ENCODE data around the gene P3H2.

DNA sequence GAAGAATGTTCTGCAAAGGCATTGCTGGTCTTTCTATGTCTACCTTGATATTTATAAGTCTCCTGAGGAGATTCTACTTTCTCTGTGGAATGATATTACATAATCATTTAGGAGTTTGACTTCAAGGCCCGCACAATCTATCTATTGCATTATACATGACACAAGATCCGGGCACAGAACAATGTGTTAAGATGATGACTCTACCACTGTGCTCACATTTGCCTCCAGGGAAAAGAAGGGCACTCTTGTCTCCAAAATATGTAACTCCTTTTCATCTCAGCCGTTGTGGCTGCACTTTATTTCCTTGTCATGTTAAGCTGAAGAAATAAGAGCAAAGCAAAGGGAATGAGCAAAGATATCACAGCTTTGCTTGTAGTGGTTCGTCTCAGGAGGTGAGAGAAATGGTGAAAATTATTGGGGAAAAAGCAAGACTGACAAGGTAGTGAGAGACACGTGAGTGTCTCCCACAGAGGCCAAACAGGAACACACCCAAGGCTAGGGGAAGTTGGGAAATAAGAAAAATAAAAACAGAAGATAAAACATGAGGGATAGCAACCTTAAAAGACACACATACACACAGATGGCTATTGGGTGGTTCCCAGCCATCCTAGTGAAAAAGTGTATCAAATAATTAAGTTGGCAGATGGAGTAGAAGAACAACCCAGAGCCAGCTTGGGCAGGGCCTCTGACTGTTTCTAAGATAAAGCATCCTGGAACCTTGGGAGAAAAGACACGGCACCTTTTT lies 184.3 kb downstream of the P3H2 start:
- TF ChIP-seq CTCF (IDR thresholded peaks at IDR 0.05; ENCODE audit: borderline replicate concordance, extremely low read depth, low read length, poor library complexity, severe bottlenecking) = no peak
- no peak for TF ChIP-seq EZH2 (IDR thresholded peaks at IDR 0.05; ENCODE audit: borderline replicate concordance, low read depth, low read length, severe bottlenecking)
